Left colon (tissue), 2 donors: Measurements from ENCODE around the gene CSTB. TPM values are rescaled to one million over a fixed set of nuclear protein-coding genes. Genes with fewer than 3 reads are reported as not detected.
A peak's percentile ranks its signal among the peaks of the same experiment; 100 is the strongest.

Experiments
- ATAC-seq: fragments of 200-7000 bp; cut with Tn5 transposase; one replicate; pipeline ENCODE4 v1.9.1; 2020; ENCODE audit warnings: mild to moderate bottlenecking, moderate library complexity
- DNase-seq, 2 donors: peaks; one replicate each; pipeline ENCODE4 v3.0.0-alpha.2; 2020
- intact Hi-C, 2 donors: fragments of 100-400 bp; cut with DNase I in 1 of 2; cut with micrococcal nuclease in 1 of 2; formaldehyde crosslinking; loops; one replicate each; pipeline versions ENCODE4 v1.11.2 to v1.14.0; 2022; cut with DNase I, micrococcal nuclease
- total RNA-seq, 2 donors: library from RNA; stranded (reverse); fragmentation: NEBNext Ultra II Directional; extraction: Animal tissue kit (Norgen Biotek cat#: 25700); gene quantifications; one replicate each; pipeline ENCODE4 v1.2.1, GENCODE V29; 2021
- donor health status: DM: no; HTN: no; CAD: no.
- donor health status: DM: yes; HTN: yes; CAD: no.

CSTB gene
- total RNA-seq, 2 donors from 2014 or later, result 69.1 to 74.4 TPM

- DNase-seq (no peak), ATAC-seq (no peak)
- intact Hi-C loops, result no loop called here
Measured at GRCh38 chr21:43797925-43798715, 22.0 kb upstream of the CSTB start.

GRCh38 chr21:43797415-43797814 lies 21.3 kb upstream of the CSTB start:
- intact Hi-C loops, result no loop called here
- ATAC-seq (no peak), DNase-seq (no peak)

- ATAC-seq (no peak), DNase-seq (no peak)
- intact Hi-C loops, result no loop called here
Measured at GRCh38 chr21:43794857-43795256, 18.7 kb upstream of the CSTB start.

- intact Hi-C loops, result no loop called here
- DNase-seq, result no peak
- ATAC-seq, result no peak
Measured at GRCh38 chr21:43794311-43794710, 18.2 kb upstream of the CSTB start.

GRCh38 chr21:43793243-43793642 lies 17.1 kb upstream of the CSTB start:
- ATAC-seq, result no peak
- intact Hi-C loops, result no loop called here
- no peak for DNase-seq

- no peak for DNase-seq
- intact Hi-C loops, result no loop called here
Measured at GRCh38 chr21:43792406-43792805, 16.3 kb upstream of the CSTB start.

GRCh38 chr21:43790010-43790524 lies 14.0 kb upstream of the CSTB start:
- DNase-seq (no peak), ATAC-seq (no peak)
- intact Hi-C loops, result no loop called here

More at GRCh38 chr21:43792406-43792805, 16.3 kb upstream of the CSTB start:
- ATAC-seq, result no peak

GRCh38 chr21:43789276-43790009 lies 13.3 kb upstream of the CSTB start, which contains the start of gene RRP1:
TSS of gene RRP1 (plus strand) at chr21:43789577. CDS start at chr21:43789630, 53 bp downstream.
- ATAC-seq, result peak; percentile 90
- peak; percentile 77 to 93 for DNase-seq
- intact Hi-C loops, result loop anchor here (10.0 kb wide), 2 partner anchors 55 to 65 kb away; no protein-coding TSS in a partner anchor

GRCh38 chr21:43786807-43787440 lies 10.8 kb upstream of the CSTB start:
- ATAC-seq (no peak), DNase-seq (no peak)
- intact Hi-C loops, result loop anchor here (10.0 kb wide), 2 partner anchors 52 to 62 kb away; no protein-coding TSS in a partner anchor

GRCh38 chr21:43786300-43786806 lies 10.2 kb upstream of the CSTB start:
- ATAC-seq (no peak), DNase-seq (no peak)
- intact Hi-C loops, result loop anchor here (10.0 kb wide), 2 partner anchors 52 to 62 kb away; no protein-coding TSS in a partner anchor

- no peak for ATAC-seq
- intact Hi-C loops, result loop anchor here (10.0 kb wide), 2 partner anchors 50 to 60 kb away; no protein-coding TSS in a partner anchor
- DNase-seq, result no peak
Measured at GRCh38 chr21:43785134-43785533, 9.0 kb upstream of the CSTB start.

GRCh38 chr21:43783098-43783700 lies 7.1 kb upstream of the CSTB start:
- DNase-seq, result no peak
- intact Hi-C loops, result loop anchor here (10.0 kb wide), 2 partner anchors 48 to 58 kb away; no protein-coding TSS in a partner anchor
- no peak for ATAC-seq

- no peak for DNase-seq
- intact Hi-C loops, result loop anchor here (10.0 kb wide), 2 partner anchors 48 to 58 kb away; no protein-coding TSS in a partner anchor
- ATAC-seq, result no peak
Measured at GRCh38 chr21:43782431-43783097, 6.5 kb upstream of the CSTB start.

- intact Hi-C loops, result loop anchor here (10.0 kb wide), 2 partner anchors 47 to 57 kb away; no protein-coding TSS in a partner anchor
Measured at GRCh38 chr21:43781846-43782245, 5.7 kb upstream of the CSTB start.

GRCh38 chr21:43779660-43780059 lies 3.6 kb upstream of the CSTB start:
- intact Hi-C loops, result loop anchor here (10.0 kb wide), 2 partner anchors 45 to 55 kb away; no protein-coding TSS in a partner anchor
- no peak for DNase-seq
- ATAC-seq, result no peak

More at GRCh38 chr21:43781846-43782245, 5.7 kb upstream of the CSTB start:
- ATAC-seq (no peak), DNase-seq (no peak)

GRCh38 chr21:43778469-43779335 lies 2.6 kb upstream of the CSTB start:
- intact Hi-C loops, result no loop called here
- peak in 1 of 2 donors; percentile 29 for DNase-seq

GRCh38 chr21:43777953-43778352 lies 1.8 kb upstream of the CSTB start:
- no peak for ATAC-seq
- no peak for DNase-seq
- intact Hi-C loops, result no loop called here

More at GRCh38 chr21:43778469-43779335, 2.6 kb upstream of the CSTB start:
- peak; percentile 12 for ATAC-seq
